Fibroblast of lung (primary cell): ENCODE measurements around the gene ANKS6. TPM values are rescaled to one million over a fixed set of nuclear protein-coding genes. Genes with fewer than 3 reads are reported as not detected.

Experiments
- DNase-seq, 2 donors: peaks; one replicate each; pipeline versions ENCODE4 v3.0.0 to v3.0.0-alpha.2; 2010; ENCODE audit warnings: low read depth in 2 of 2
- H2AFZ ChIP-seq: 2 replicates; pipeline ENCODE4 v1.5.1; 2012; ENCODE audit warnings: low read length, control low read depth, inconsistent platforms
- H3K27ac ChIP-seq: 2 replicates; pipeline ENCODE4 v1.5.1; 2011; ENCODE audit warnings: low read length, control low read depth; ENCODE audit not compliant: insufficient read depth
- H3K27me3 ChIP-seq: 2 replicates; pipeline ENCODE4 v1.5.1; 2011; ENCODE audit warnings: mild to moderate bottlenecking, low read length; ENCODE audit not compliant: control insufficient read depth, insufficient read depth
- H3K36me3 ChIP-seq: 2 replicates; pipeline ENCODE4 v1.5.1; 2011; ENCODE audit warnings: low read length; ENCODE audit not compliant: control insufficient read depth, insufficient read depth
- H3K4me1 ChIP-seq: 2 replicates; pipeline ENCODE4 v1.5.1; 2011; ENCODE audit warnings: low read length; ENCODE audit not compliant: control insufficient read depth, insufficient read depth; ENCODE audit errors: extremely low read depth
- H3K4me2 ChIP-seq: 2 replicates; pipeline ENCODE4 v1.5.1; 2011; ENCODE audit warnings: low read length, control low read depth; ENCODE audit not compliant: insufficient read depth; ENCODE audit errors: extremely low read depth
- H3K4me3 ChIP-seq, 4 experiments: fragments of 200-600 bp in 1 of 4; sonication (generic) in 1 of 4; replicated peaks in 1 of 4; 2 replicates each; pipeline ENCODE4 v1.5.1; 2011 to 2016; ENCODE audit warnings: low read length in 4 of 4, low read depth in 3 of 4, mild to moderate bottlenecking in 3 of 4, control low read depth in 2 of 4, inconsistent platforms in 1 of 4, mixed read lengths in 1 of 4; ENCODE audit not compliant: insufficient read depth in 1 of 4; ENCODE audit errors: control extremely low read depth in 1 of 4
- H3K79me2 ChIP-seq: 2 replicates; pipeline ENCODE4 v1.5.1; 2012; ENCODE audit warnings: mild to moderate bottlenecking, low read length, inconsistent platforms; ENCODE audit not compliant: control insufficient read depth, insufficient read depth
- H3K9ac ChIP-seq: 2 replicates; pipeline ENCODE4 v1.5.1; 2011; ENCODE audit warnings: mild to moderate bottlenecking, low read length, control low read depth; ENCODE audit not compliant: insufficient read depth
- H3K9me3 ChIP-seq: 2 replicates; pipeline ENCODE4 v1.5.1; 2012; ENCODE audit warnings: low read depth, low read length; ENCODE audit not compliant: control insufficient read depth, insufficient read depth
- H4K20me1 ChIP-seq: 2 replicates; pipeline ENCODE4 v1.5.1; 2011; ENCODE audit warnings: low read length; ENCODE audit not compliant: control insufficient read depth, insufficient read depth; ENCODE audit errors: extremely low read depth
- CTCF ChIP-seq, 2 donors: IDR thresholded peaks in 1 of 2; conservative IDR thresholded peaks in 1 of 2; 1 replicate in 1 of 2; 2 replicates in 1 of 2; pipeline ENCODE4 v1.5.1; 2011 to 2012; ENCODE audit warnings: low read length in 2 of 2, control low read depth in 1 of 2, inconsistent platforms in 1 of 2, low read depth in 1 of 2, mild to moderate bottlenecking in 1 of 2
- EZH2 ChIP-seq: IDR thresholded peaks from 2 replicates; pipeline ENCODE4 v1.5.1; 2012; ENCODE audit warnings: low read length, control low read depth, mild to moderate bottlenecking; ENCODE audit errors: missing control alignments
- polyA plus RNA-seq, 2 donors: library from polyadenylated mRNA; depleted of rRNA in 1 of 2; stranded (reverse) in 1 of 2; unstranded in 1 of 2; fragments of >200 nt; gene quantifications; 2 replicates each; pipeline ENCODE4 v1.2.1, GENCODE V29; 2011 to 2012; ENCODE audit warnings: missing spikeins in 1 of 2
- total RNA-seq: library from RNA; depleted of rRNA; stranded (reverse); fragments of >200 nt; gene quantifications from 2 replicates; pipeline ENCODE4 v1.2.1, GENCODE V29; 2014

Gene ANKS6
- total and polyA plus RNA-seq, 2 donors (not counting 1 experiment from before 2014, with no cell fraction given) = 7.3 to 9.6 TPM

GRCh38 chr9:98760231-98760630 is 36.1 kb downstream of the ANKS6 start:
- no peaks in the 10 kb centered on the region for H3K9me3 ChIP-seq
- TF ChIP-seq EZH2 = no peak

GRCh38 chr9:98755006-98755618 is 41.2 kb downstream of the ANKS6 start:
- Histone ChIP-seq H2AFZ (no peak overlapping the region), H3K4me1 (no peaks in the 10 kb centered on the region), H3K27me3 (no peaks in the 10 kb centered on the region), H3K4me2 (no peak overlapping the region), H4K20me1 (no peaks in the 10 kb centered on the region), H3K27ac (no peak overlapping the region), H3K4me3 (no peak overlapping the region), H3K9me3 (no peaks in the 10 kb centered on the region), H3K79me2 (no peaks in the 10 kb centered on the region), H3K9ac (no peak overlapping the region), H3K36me3 (no peaks in the 10 kb centered on the region)
- DNase-seq = no peak
- TF ChIP-seq CTCF (conservative IDR thresholded peaks at IDR 0.05 in 1 of 2, IDR thresholded peaks at IDR 0.05 in 1 of 2; ENCODE audit: low read depth in 1 of 2, low read length in 2 of 2) = no peak
- no peak for TF ChIP-seq EZH2

More at GRCh38 chr9:98760231-98760630, 36.1 kb downstream of the ANKS6 start:
- Histone ChIP-seq H3K36me3 (no peaks in the 10 kb centered on the region), H4K20me1 (no peaks in the 10 kb centered on the region), H3K4me1 (no peaks in the 10 kb centered on the region), H3K9ac (no peak overlapping the region), H3K4me3 (no peak overlapping the region), H3K79me2 (no peaks in the 10 kb centered on the region), H3K27me3 (no peaks in the 10 kb centered on the region), H2AFZ (no peak overlapping the region), H3K27ac (no peak overlapping the region), H3K4me2 (no peak overlapping the region)
- no peak for DNase-seq

- TF ChIP-seq EZH2 (no peak), CTCF (conservative IDR thresholded peaks at IDR 0.05 in 1 of 2, IDR thresholded peaks at IDR 0.05 in 1 of 2; ENCODE audit: low read depth in 1 of 2, low read length in 2 of 2) (no peak)
- no peaks in the 10 kb centered on the region for H3K79me2 ChIP-seq
These were observed 45.1 kb downstream of the ANKS6 start for GRCh38 chr9:98751210-98751609.

More at GRCh38 chr9:98751210-98751609, 45.1 kb downstream of the ANKS6 start:
- Histone ChIP-seq H3K36me3 (no peaks in the 10 kb centered on the region), H4K20me1 (no peaks in the 10 kb centered on the region), H3K4me3 (no peak overlapping the region), H3K27ac (no peak overlapping the region), H3K9me3 (no peaks in the 10 kb centered on the region), H3K4me2 (no peak overlapping the region), H3K4me1 (no peaks in the 10 kb centered on the region), H3K9ac (no peak overlapping the region), H3K27me3 (no peaks in the 10 kb centered on the region), H2AFZ (no peak overlapping the region)
- no peak for DNase-seq
